Esophagus (tissue), 2 donors: ENCODE results near the gene KATNBL1. TPM values are rescaled to one million over a fixed set of nuclear protein-coding genes. Genes with fewer than 3 reads are reported as not detected.
"Not testable (repeated sequence)": the region's sequence is repeated elsewhere in the genome, so short reads cannot be mapped to it uniquely, and the experiment has no call there.

Source experiments
- H3K27ac ChIP-seq, 2 donors: one replicate each; pipeline ENCODE4 v1.5.1; 2013; ENCODE audit warnings: low read depth in 2 of 2, mild to moderate bottlenecking in 2 of 2, inconsistent platforms in 1 of 2, low read length in 1 of 2, moderate library complexity in 1 of 2
- H3K27me3 ChIP-seq, 2 donors: one replicate each; pipeline ENCODE4 v1.6.1; 2013; ENCODE audit warnings: low read length in 2 of 2, control low read depth in 1 of 2, mild to moderate bottlenecking in 1 of 2; ENCODE audit not compliant: insufficient read depth in 2 of 2, control insufficient read depth in 1 of 2
- H3K36me3 ChIP-seq, 2 donors: one replicate each; pipeline ENCODE4 v1.6.1; 2013; ENCODE audit warnings: low read length in 1 of 2; ENCODE audit not compliant: control insufficient read depth in 2 of 2, insufficient read depth in 2 of 2
- H3K4me1 ChIP-seq, 2 donors: one replicate each; pipeline ENCODE4 v1.6.1; 2013; ENCODE audit warnings: low read length in 1 of 2; ENCODE audit not compliant: control insufficient read depth in 2 of 2, insufficient read depth in 2 of 2
- H3K4me3 ChIP-seq, 2 donors: one replicate each; pipeline ENCODE4 v1.5.1; 2013; ENCODE audit warnings: low read length in 2 of 2, mild to moderate bottlenecking in 2 of 2, low read depth in 1 of 2, moderate library complexity in 1 of 2
- H3K9me3 ChIP-seq, 2 donors: one replicate each; pipeline ENCODE4 v1.6.1; 2013; ENCODE audit warnings: mild to moderate bottlenecking in 2 of 2, low read depth in 1 of 2, low read length in 1 of 2, moderate library complexity in 1 of 2; ENCODE audit not compliant: control insufficient read depth in 2 of 2, insufficient read depth in 1 of 2
- whole genome bisulfite sequencing, 2 donors: extraction: QIAGEN DNeasy Blood & Tissue Kit; methylation state at CpG; one replicate each; pipeline ENCODE4 v1.1.7; 2013; 5-methylcytosine and 5-hydroxymethylcytosine counted together
- polyA plus RNA-seq, 2 donors: library from polyadenylated mRNA; stranded (reverse); fragments of 200-250 nt; gene quantifications; one replicate each; pipeline ENCODE4 v1.2.3, GENCODE V29; 2013
- donor health status: healthy with polysubstance abuse.
- donor health status: Bipolar disorder and iron deficiency.

Gene KATNBL1
- polyA plus RNA-seq, 2 donors, result 35.4 to 64.3 TPM

DNA sequence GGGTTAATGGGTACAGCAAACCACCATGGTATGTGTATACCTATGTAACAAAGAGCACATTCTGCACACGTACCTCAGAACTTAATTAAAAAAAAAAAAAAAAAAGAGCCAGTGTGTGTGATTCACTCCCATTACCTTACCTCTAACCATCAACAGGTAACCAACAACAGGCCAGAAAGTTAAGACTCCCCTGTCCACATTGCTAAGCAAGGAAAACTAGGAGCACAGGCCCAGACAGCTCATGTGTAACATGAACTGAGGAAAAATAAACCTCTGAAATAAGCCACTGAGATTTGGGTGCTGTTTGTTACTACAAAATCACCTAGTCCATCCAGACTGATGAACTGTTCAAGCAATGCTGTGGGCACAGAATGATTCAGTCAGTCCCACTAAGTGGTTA, 6.0 kb downstream of the KATNBL1 start:
- H3K9me3 ChIP-seq, result no peaks in the 10 kb centered on the region
- no peaks in the 10 kb centered on the region for H3K36me3 ChIP-seq
- H3K27ac ChIP-seq, result no peak overlapping the region
- WGBS, 2 donors, result 89 to 96% methylated on average over 1 of the region's 1 CpG
- H3K4me3 ChIP-seq, result no peak overlapping the region
- no peaks in the 10 kb centered on the region for H3K27me3 ChIP-seq
- no peaks in the 10 kb centered on the region for H3K4me1 ChIP-seq

DNA sequence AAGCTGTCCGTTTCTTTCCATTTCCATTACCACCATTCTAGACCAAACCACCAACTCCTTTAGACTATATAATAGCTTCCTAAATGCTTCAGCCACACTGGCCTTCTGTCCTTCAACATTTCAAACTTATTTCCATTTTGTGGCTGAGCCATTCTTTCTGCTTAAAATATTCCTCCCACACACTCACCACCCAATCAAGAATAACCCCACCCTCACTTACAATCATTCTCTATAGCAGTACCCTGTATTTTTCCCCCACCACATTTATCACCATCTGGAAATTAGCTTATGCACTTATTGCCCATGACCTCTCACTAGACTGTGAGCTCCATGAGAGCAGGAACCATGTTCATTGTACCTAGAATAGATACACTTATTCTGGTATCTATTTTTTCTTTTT, 6.6 kb downstream of the KATNBL1 start:
- H3K27me3 ChIP-seq, result no peaks in the 10 kb centered on the region
- H3K36me3 ChIP-seq, result no peaks in the 10 kb centered on the region
- WGBS, 2 donors, result 82 to 93% methylated on average over 1 of the region's 1 CpG
- no peak overlapping the region for H3K27ac ChIP-seq
- H3K4me1 ChIP-seq, result no peaks in the 10 kb centered on the region
- no peaks in the 10 kb centered on the region for H3K9me3 ChIP-seq
- H3K4me3 ChIP-seq, result no peak overlapping the region

DNA sequence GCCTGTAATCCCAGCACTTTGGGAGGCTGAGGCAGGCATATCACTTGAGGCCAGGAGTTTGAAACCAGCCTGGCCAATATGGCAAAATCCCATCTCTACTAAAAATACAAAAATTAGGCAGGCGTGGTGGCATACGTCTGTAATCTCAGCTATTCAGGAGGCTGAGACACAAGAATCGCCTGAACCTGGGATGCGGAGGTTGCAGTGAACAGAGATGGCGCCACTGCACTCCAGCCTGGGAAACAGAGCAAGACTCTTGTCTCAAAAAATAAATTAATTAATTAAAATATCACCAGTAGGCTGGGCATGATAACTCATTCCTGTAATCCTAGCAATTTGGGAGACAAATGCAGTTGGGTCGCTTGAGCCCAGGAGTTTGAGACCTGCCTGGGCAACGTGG, 16.6 kb downstream of the KATNBL1 start:
- not testable (repeated sequence) for H3K4me1 ChIP-seq, H3K27ac ChIP-seq, H3K4me3 ChIP-seq, H3K36me3 ChIP-seq, H3K9me3 ChIP-seq, H3K27me3 ChIP-seq
- 89 to 90% methylated on average over 7 of the region's 7 CpGs for WGBS, 2 donors

DNA sequence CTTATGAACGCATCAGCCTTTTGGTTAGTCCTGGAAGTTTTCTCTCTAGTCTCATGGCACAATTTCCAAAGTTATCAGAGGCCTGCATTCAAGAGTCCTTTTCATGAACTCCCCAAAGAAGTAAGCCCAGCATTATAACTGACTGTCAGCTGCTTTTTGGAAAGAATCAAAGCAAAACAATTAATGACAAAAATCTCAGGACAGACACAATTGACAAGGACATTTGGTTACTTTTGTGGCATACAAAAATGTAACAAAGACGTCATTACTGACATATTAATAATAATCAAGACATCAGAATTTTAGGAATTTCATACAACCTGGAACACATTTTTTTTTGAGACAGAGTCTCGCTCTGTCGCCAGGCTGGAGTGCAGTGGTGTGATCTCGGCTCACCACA, 21.2 kb downstream of the KATNBL1 start:
- no peaks in the 10 kb centered on the region for H3K27me3 ChIP-seq
- no peak overlapping the region for H3K27ac ChIP-seq
- H3K4me1 ChIP-seq, result peaks cover 3 to 8% of the 10 kb centered on the region in 2 donors
- H3K4me3 ChIP-seq, result no peak overlapping the region
- H3K36me3 ChIP-seq, result no peaks in the 10 kb centered on the region
- H3K9me3 ChIP-seq, result no peaks in the 10 kb centered on the region
- WGBS, 2 donors, result 79 to 84% methylated on average over 5 of the region's 5 CpGs

DNA sequence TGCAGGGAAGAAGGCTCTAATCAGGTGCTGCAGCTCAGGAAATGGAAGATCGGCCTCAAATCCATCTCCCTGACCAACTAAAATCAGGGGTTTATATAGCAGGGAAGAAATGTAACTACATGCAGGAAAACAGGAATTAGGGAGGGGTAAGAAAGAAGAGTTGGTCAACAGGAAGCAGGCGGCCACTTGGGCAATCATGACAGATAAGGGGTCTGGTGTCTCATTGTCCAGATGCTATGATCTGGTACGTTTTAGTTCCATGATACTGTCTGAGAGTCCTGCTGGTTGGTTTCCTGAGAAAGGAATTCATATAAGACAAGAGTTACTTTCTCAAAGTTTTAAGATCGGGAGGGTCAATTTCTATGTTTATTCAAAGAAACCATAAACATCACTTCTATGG, 24.2 kb downstream of the KATNBL1 start:
- no peak overlapping the region for H3K4me3 ChIP-seq
- H3K4me1 ChIP-seq, result peaks cover 3 to 8% of the 10 kb centered on the region in 2 donors
- H3K27me3 ChIP-seq, result no peaks in the 10 kb centered on the region
- H3K9me3 ChIP-seq, result no peaks in the 10 kb centered on the region
- 78 to 91% methylated on average over 4 of the region's 4 CpGs for WGBS, 2 donors
- H3K27ac ChIP-seq, result no peak overlapping the region
- H3K36me3 ChIP-seq, result no peaks in the 10 kb centered on the region

DNA sequence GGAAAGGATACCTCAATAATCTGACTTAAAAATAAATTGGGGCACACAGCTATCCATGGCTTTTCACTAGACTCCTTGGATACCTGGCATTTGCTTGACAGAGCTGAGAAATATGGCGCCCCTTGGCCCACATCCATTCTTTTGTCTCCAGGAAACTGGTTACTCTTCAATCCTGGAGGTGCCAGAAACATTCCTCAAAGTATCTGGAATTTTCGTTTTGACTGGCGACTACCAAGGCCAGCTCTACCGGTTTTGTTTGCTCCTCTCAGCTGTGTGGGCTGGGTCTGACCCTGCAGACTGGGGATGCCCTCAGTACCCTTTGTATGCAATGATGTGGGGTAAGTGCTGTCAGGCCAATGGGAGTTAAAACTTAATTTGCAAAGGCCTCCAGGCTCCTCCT, 27.0 kb downstream of the KATNBL1 start:
- Histone ChIP-seq H3K4me3 (no peak overlapping the region), H3K36me3 (no peaks in the 10 kb centered on the region), H3K9me3 (no peaks in the 10 kb centered on the region), H3K27ac (peak overlapping the region in 1 of 2 donors; percentile 36), H3K27me3 (no peaks in the 10 kb centered on the region), H3K4me1 (peaks cover 3 to 8% of the 10 kb centered on the region in 2 donors)
- WGBS, 2 donors, result 46 to 50% methylated on average over 4 of the region's 4 CpGs

DNA sequence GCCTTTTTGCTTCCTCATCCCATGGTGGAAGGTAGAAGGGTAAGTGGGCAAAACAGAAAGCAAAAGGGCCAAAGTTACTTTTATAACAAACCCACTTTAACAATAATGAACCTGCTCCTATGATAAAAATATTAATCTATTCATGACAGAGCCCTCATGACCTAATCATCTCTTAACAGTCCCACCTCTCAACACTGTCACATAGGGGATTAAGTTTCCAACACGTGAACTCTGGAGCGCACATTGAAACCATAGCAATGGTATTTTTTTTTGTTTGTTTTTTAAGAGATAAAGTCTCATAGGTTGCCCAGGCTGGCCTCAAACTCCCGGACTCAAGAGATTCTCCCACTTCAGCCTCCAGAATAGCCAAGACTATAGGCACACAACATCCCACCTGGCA, 30.7 kb downstream of the KATNBL1 start:
- H3K4me1 ChIP-seq, result no peaks in the 10 kb centered on the region
- H3K36me3 ChIP-seq, result no peaks in the 10 kb centered on the region
- 92% methylated on average over 3 of the region's 3 CpGs for WGBS, 2 donors
- no peak overlapping the region for H3K27ac ChIP-seq
- H3K9me3 ChIP-seq, result no peaks in the 10 kb centered on the region
- no peaks in the 10 kb centered on the region for H3K27me3 ChIP-seq
- H3K4me3 ChIP-seq, result no peak overlapping the region

DNA sequence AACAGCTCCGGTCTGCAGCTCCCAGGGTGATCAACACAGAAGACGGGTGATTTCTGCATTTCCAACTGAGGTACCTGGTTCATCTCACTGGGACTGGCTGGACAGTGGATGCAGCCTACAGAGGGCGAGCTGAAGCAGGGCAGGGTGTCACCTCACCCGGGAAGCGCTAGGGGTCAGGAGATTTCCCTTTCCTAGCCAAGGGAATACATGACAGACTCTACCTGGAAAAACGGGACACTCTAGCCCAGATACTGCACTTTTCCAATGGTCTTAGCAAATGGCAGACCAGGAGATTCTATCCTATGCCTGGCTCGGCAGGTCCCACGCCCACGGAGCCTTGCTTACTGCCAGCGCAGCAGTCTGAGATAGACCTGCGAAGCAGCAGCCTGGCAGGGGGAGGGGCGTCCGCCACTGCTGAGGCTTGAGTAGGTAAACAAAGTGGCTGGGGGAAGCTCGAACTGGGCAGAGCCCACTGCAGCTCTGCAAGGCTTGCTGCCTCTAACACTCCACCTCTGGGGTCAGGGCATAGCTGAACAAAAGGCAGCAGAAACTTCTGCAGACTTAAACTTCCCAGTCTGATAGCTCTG, 43.8 kb downstream of the KATNBL1 start:
- not testable (repeated sequence) for H3K4me3 ChIP-seq, H3K27ac ChIP-seq, H3K36me3 ChIP-seq, H3K4me1 ChIP-seq, H3K9me3 ChIP-seq, H3K27me3 ChIP-seq
- WGBS, 2 donors, result 94 to 96% methylated on average over 14 of the region's 14 CpGs

DNA sequence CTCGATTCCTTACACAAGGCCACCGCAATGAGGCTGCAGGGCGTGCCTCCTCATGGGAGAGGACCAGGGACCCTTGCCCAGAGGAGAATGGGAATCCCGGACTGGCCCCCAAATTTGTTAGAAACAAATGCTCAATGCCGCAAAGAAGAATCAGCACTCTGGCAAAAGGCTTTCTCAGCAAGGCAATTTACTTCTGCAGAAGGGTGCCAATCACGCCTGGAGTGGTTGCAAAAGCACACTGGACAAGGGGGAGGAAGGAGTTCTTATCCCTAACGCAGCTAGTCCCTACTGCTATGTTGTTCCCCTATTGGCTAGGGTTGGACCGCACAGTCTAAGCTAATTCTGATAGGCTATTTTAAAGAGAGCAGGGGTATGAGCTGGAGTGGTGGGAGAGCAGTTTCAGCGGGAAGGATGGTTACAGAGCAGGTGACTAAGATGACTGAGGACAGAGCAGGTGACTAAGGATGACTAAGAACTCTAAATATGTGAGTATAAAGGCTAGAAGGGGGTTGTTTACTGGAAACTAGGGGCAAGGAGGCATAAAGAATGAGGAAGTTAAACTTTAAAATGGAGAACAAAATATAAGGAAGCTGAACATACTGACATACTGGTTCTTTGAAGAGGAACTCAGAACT, 48.5 kb downstream of the KATNBL1 start:
- Histone ChIP-seq H3K27me3 (no peaks in the 10 kb centered on the region), H3K27ac (peak overlapping the region in 1 of 2 donors; percentile 26), H3K4me3 (no peak overlapping the region), H3K4me1 (peaks cover 0 to 2% of the 10 kb centered on the region in 2 donors), H3K9me3 (peaks cover 4 to 12% of the 10 kb centered on the region in 2 donors), H3K36me3 (peaks cover 8 to 17% of the 10 kb centered on the region in 2 donors)
- 85 to 92% methylated on average over 9 of the region's 9 CpGs for WGBS, 2 donors

DNA sequence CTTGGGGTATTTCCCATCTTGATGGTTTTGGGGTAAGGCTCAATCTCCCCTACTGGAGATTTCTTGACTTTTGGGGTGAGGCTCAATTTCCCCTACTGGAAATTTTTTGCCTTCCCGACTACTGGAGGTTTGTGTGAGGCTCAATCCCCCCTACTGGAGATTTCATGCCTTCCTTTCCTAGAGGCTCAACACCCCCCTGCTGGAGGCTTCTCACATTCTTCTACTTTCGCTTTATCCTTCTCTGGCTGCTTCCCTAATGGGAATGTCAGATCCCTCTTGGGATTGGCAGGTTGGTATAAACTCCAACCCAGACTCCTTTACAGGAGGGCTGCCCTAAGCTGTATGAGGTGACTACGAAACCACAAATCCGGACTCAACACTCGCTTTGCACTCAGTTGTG, 49.2 kb downstream of the KATNBL1 start:
- Histone ChIP-seq H3K27me3 (no peaks in the 10 kb centered on the region), H3K27ac (no peak overlapping the region), H3K4me1 (no peaks in the 10 kb centered on the region), H3K36me3 (peaks cover 8 to 17% of the 10 kb centered on the region in 2 donors), H3K4me3 (no peak overlapping the region), H3K9me3 (peaks cover 4 to 12% of the 10 kb centered on the region in 2 donors)
- 98 to 99% methylated on average over 5 of the region's 5 CpGs for WGBS, 2 donors
